NCI-H460 (cell line): ENCODE results near the gene C19orf38. TPM values are rescaled to one million over a fixed set of nuclear protein-coding genes. Genes with fewer than 3 reads are reported as not detected.
"Not testable (repeated sequence)": the region's sequence is repeated elsewhere in the genome, so short reads cannot be mapped to it uniquely, and the experiment has no call there.

Experiments used
- DNase-seq: peaks from one replicate; pipeline ENCODE4 v3.0.0-alpha.2; 2016; ENCODE audit warnings: low read depth; ENCODE audit errors: extremely low read depth
- total RNA-seq: library from RNA; depleted of rRNA; stranded (reverse); fragments of >200 nt; shearing (Covaris generic); gene quantifications from 2 replicates; pipeline ENCODE4 v1.2.3, GENCODE V29; 2014

C19orf38 gene
- total RNA-seq, 1 experiment from 2014 or later = 0.50 TPM

- DNase-seq = peak; percentile 94
Observed at GRCh38 chr19:10870955-10871603, 22.9 kb downstream of the C19orf38 start, which contains the start of gene CARM1. Gene CARM1, plus strand, starts transcription at chr19:10871553. Its CDS starts 150 bp downstream, at chr19:10871703.

GRCh38 chr19:10871711-10872545 lies 23.7 kb downstream of the C19orf38 start:
- no peak for DNase-seq

- no peak for DNase-seq
Observed at GRCh38 chr19:10872546-10873107, 24.4 kb downstream of the C19orf38 start.

DNA sequence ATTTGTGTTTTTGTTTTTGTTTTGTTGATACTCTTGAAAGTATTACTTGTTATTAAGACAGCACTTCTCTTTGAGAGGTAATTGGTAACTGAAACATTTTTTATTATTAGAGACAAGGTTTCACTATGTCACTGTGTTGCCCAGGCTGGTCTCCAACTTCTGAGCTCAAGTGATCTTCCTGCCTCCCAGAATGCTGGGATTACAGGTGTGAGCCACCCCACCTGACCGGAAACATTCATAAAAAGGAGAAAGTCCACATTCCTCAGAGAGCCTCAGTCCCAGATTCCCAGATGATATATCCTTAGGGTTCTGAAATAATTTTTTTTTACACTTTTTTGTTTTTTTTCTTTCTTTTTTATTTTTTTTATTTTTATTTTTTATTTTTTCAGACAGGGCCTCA lies 25.8 kb downstream of the C19orf38 start:
- DNase-seq = no peak

DNA sequence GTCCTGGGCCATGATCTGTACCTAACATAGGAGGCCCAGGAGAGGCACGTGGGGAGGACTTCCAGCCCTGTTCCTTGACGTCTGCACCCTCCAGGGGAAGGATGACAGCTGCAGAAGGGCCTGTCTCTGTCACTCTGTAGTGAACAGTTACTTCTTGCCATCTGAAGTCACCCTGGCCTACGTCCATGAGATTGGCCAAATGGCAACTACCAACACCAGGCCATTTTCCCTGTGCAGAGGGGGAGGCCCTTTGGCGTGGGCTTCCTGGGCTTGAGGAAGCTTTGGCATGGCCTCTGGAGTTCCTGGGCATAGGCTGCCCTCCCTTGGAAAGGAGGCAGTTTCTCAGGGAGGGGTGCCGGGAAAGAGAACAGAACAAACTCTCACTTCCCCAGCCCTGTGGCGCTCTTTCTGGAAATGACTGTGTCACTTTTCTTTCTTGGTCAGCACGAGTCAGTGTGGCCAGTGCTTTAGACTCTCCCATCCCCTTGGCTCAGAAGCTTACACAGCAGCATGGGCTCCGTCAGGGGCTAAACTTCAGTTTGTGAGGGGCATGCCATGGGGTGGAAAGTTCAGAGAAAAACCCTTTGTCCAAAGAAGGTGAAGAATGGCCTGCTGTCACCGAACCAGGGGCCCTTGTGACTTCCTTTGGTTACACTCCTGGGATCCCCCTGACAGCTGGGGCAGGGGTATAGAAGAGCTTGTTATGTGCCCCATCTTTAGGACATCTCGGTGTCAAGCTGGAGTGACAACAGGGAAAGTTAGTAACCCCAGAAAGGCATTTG lies 28.4 kb downstream of the C19orf38 start:
- DNase-seq = no peak

GRCh38 chr19:10877608-10878007 lies 29.4 kb downstream of the C19orf38 start:
- not testable (repeated sequence) for DNase-seq

- DNase-seq = no peak
Observed at GRCh38 chr19:10878253-10878652, 30.0 kb downstream of the C19orf38 start.

DNA sequence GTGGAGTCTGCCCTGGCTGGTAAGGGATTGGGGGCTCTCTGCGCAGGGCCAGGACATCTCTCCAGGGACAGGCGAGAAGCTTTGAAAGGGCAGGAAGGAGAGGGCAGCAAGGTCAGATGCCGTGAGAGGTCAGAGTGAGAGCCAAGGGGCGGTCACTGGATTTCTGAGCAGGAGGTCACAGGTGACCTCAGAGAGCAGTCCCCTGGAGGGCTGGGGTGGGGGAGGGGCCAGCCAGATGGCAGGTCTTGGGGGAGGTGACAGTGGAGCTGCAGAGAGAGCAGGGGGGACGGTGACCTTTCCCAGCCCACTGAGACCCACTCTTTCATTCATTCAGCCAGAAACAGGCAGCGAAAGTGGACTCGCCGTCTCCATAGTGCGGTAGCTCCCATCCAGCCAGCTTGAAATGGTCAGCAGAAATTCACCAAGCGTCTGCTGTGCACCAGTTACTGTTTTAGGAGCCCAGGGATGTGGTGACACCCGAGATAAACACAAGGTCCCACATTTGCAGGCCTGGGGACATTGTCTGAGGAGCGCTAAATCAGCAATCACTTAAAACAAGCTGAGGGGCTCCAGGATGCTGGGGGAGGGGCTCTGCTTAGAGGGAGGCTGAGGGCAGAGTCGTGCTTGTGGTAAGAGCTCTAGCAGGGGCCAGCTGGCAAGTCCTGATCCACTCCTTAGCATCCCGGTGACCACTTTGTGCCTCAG lies 33.3 kb downstream of the C19orf38 start:
- DNase-seq = no peak

DNA sequence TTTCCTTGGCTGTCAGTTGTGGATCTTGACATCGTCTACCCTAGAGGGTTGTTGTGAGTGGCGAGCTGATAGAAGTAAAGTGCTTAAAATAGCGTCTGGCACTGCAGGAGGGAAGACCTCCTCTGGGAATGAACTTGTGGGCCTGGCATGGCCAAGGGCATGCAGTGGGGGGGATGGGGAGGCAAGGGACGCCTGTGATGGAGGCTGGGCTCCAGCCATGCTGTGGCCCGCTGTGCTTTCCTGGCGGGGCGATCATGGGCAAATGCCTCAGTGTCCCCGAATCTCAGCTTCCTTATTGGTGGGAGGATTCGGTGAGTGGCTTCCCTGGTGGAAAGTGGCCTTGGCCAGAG lies 33.9 kb downstream of the C19orf38 start:
- no peak for DNase-seq

GRCh38 chr19:10884274-10884673 lies 36.1 kb downstream of the C19orf38 start:
- no peak for DNase-seq

DNA sequence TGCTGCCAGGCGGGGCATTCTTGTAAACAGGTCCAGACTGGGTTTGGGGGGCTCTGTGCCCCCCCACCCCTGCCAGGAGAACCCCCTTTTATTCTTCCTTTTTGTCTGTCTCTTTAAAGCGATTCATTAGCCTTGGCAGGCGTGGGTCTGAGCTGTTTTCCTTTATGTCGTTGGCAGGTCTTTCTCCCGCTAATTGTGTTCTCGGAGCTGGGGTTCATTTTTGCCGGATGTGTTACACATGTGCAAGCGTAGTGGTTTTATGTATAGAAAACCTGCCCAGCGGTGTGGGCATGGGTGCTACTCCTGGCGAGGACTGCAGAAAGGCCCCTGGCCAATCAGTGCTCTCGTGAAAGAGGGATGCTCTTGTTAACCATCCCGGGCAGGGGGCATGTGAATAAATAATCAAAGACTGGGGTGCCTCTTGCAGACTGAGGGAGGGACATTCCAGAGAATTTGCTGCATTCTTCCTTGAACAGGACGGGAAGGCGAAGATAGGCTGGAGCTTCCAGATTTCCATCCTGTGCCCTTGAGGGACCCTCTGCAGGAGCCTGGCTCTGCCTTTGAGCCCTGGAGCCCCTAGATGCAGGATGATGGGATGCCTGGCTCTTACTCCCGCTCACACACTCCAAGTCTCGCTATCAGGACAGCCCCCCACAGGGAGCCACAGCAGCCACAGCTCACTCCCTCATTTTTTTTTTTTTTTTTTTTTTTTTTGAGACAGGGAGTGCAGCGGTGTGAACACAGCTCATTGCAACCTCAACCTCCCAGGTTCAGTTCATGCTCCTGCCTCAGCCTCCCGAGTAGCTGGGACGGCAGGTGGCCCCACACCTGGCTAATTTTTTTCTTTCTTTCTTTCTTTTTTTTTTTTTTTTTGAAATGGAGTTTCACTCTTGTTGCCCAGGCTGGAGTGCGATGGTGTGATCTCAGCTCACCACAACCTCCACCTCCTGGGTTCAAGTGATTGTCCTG lies 37.3 kb downstream of the C19orf38 start:
- DNase-seq = no peak

- no peak for DNase-seq
Observed at GRCh38 chr19:10887616-10888367, 39.6 kb downstream of the C19orf38 start.

DNA sequence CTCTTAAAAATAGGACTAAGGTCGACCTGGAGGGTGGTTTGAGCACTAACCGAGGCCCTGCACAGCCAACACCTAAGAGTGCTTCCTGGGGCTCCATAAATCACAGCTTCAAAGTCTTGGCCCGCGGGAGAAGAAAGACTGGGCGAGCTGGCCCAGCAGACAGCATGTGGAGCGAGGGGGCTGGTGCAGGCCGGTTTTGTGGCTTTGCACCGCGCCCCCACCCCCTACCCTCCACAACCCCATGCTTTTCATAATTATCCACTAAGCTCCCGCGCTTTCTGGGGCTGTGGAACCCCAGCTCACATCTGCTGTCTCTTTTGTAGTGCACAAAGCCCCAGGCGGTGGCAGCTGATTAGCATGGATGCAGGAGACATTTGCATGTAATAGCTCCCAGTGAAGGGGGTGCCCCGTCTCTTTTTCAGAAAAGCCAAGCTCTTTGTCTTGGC lies 40.2 kb downstream of the C19orf38 start:
- DNase-seq = no peak

DNA sequence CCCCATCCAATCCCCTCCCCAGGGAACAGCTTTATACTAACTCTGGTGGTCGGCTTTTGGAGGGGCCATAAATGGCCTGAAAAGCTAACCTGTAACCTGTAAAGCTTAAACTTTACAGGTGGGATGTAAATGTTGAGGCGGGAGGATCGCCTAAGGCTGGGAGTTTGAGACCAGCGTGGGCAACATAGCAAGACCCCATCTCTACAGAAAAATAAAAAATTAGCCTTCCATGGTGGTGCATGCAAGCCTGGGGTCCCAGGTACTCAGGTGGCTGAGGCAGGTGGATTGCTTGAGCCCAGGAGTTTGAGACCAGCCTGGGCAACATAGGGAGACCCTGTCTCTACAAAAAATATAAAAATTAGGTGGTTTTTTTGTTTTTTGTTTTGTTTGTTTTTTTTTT lies 41.7 kb downstream of the C19orf38 start:
- DNase-seq = no peak

GRCh38 chr19:10891405-10892086 lies 43.3 kb downstream of the C19orf38 start:
- DNase-seq = no peak

DNA sequence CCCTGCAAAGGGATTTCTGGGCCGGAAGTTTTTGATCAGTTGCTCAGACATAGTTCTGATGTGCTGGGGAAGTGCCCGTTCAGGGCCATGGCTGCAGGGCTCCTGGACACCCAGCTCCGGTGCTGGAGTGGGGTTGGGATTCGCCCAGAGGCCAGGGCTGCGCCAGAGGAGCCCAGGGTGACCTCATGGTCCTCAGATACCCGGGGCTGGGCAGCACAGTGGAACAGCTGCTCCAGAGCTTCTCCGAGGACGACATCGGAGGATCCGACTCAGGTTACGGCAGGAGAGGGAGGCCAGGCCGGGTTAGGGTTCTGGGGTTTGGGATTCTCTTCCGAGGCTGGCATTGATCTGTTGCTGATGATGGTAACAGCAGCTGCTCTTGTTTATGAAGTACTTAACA lies 44.0 kb downstream of the C19orf38 start:
- no peak for DNase-seq

GRCh38 chr19:10894911-10895213 lies 46.6 kb downstream of the C19orf38 start:
- no peak for DNase-seq

GRCh38 chr19:10895363-10895762 lies 47.1 kb downstream of the C19orf38 start:
- DNase-seq = no peak
